HL-60/S4 treated with retinoic acid at 250 ng/mL for 4 days and 3 days (cell line): ENCODE data around the gene LUZP1.

ENCODE experiments used
- in situ Hi-C: fragments of 300-500 bp; cut with MboI; formaldehyde crosslinking; loops from 2 replicates; pipeline ENCODE4 v1.7.0; 2022; ENCODE audit warnings: low sequenced_read_pairs

Gene LUZP1

DNA sequence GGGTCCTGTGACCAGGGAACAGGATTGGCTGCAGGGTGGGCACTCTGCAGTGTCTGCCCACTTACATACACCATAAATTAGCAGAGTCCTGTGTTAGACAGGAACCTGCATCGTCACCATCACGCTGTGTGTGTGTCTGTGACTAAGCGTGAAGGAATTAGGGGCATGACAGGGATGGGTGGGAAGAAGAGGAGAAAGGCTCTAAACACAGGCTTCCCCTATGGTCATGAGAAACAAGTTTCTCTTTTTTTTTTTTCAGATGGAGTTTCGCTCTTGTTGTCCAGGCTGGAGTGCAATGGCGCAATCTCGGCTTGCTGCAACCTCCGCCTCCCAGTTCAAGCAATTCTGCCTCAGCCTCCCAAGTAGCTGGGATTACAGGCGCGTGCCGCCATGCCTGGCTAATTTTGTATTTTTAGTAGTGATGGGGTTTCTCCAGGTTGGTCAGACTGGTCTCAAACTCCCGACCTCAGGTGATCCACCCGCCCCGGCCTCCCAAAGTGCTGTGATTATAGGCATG, 20.3 kb upstream of the LUZP1 start:
- in situ Hi-C loops, result loop anchor here (5.0 kb wide), 1 partner anchor 212 kb away; no protein-coding TSS in a partner anchor

DNA sequence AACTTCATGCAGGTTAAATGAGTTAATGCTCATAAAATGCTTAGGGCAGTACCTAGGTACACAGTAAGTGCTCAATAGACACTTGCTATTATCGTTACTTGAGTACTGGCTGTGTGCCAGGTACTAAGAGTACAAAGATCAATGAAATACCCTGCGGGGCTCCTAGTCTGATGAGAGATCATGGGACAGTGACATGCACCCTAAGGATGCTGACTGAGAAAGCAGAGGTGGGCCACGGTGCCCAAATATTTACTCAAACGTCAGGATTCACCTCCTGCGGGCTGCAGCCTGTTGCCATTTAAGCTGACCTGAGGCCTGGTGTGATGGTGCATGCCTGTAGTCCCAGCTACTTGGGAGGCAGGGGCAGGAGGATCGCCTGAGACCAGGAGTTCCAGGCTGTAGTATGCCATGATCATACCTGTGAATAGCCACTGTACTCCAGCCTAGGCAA, 19.8 kb upstream of the LUZP1 start:
- in situ Hi-C loops, result loop anchor here (5.0 kb wide), 1 partner anchor 211 kb away; no protein-coding TSS in a partner anchor

DNA sequence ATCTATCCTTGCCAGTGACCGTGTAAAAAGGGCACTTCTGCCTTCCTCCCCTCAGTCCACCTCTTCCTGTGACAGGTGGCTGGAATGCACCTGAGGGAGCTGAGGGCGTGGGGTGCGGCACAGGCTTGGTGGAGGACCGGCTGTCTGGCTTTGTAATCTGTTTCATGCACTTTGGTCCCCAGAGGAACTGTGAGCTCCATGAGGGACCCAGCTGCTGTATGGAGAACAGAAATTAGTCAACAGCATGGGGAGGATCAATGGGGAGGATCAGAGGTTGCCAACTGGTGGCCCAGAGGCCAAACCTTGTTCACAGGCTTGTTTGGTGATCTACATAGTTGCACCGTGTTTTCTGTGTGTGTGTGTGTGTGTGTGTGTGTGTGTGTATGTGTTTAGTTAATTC, 19.0 kb upstream of the LUZP1 start:
- in situ Hi-C loops, result loop anchor here (5.0 kb wide), 1 partner anchor 210 kb away; no protein-coding TSS in a partner anchor

DNA sequence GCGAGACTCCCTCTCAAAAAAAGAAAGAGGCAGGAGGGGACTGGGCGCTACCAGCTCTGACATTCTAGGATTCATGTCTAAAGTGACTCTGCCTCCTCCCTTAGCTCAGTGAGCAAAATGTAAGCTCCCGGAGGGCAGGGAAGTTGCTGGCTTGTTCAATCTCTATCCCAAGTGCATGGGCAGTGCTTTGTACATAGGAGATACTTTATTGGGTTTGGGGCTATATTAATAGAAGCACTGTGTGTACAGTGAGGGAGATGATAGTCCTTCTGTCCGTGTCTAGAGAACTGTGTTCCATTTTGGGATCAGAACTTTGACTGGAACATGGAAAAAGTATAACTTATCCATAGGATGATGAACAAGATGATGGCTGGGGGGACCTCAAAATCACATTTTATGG, 16.7 kb upstream of the LUZP1 start:
- in situ Hi-C loops, result loop anchor here (5.0 kb wide), 1 partner anchor 208 kb away; no protein-coding TSS in a partner anchor

DNA sequence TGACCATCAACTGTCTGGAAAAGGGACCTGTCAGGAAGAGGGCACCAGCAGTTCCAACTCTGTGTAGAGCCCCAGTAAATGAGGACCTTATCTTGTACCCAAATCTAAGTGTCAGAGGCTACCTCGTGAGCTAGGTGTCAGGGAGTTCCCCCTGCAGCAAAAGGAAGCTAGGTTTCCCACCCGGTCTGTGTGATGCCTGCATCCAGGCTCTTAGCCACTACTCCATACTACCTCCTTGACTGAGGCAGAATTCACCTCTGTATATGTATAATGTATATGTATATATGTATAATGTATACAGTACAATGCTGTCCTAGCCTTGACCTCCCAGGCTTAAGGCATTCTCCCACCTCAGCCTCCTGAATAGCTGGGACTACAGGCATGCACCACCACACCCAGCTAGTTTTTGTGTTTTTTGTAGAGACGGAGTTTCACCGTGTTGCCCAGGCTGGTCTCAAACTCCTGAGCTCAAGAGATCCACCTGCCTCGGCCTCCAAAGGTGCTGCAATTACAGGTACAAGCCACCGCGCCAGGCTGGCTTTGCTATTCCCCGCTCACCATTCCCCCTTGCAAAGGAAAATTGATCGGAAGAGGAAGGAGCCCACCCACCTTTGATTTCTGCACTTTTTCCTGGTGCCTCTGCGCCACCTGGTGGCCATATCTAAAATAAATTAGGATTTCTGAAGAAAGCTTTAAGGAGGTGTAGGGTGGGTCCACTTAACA, 15.7 kb upstream of the LUZP1 start:
- in situ Hi-C loops, result loop anchor here (5.0 kb wide), 1 partner anchor 87 kb away; no protein-coding TSS in a partner anchor

DNA sequence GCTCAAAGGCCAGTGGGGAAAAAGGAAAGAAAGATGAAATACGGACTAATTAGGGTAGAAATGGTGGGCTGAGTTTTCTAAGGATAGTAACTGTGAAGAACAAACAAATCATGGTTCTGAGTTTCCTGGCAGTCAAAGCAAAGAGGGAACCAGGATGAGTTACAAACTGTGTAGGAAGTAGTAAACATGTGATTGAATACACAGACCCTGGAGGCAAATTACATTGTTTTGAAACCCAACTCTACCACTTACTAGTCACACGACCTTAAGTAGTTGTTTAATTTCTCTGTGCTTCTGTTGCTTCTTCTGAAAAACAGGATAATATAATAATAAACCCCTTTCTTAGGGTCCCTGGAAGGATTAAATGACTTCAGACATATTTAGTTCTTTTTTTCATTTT, 11.2 kb upstream of the LUZP1 start:
- in situ Hi-C loops, result loop anchor here (5.0 kb wide), 1 partner anchor 83 kb away; no protein-coding TSS in a partner anchor

DNA sequence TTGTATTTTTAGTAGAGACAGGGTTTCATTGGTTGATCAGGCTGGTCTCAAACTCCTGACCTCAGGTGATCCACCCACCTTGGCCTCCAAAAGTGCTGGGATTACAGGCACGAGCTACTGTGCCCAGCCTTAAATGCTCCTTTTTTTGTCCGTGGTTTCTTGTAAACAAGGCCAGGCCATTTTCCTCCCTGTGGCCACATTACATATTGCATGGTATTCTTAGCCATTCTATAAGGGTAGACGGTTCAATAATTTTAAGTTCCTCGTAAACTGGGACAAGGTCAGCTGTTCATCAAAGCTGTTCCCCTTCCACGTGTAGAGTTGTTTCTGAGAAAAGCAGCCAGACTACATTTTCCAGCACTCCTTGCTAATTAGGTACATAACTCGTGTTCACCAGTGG, 10.3 kb upstream of the LUZP1 start:
- in situ Hi-C loops, result no loop called here

DNA sequence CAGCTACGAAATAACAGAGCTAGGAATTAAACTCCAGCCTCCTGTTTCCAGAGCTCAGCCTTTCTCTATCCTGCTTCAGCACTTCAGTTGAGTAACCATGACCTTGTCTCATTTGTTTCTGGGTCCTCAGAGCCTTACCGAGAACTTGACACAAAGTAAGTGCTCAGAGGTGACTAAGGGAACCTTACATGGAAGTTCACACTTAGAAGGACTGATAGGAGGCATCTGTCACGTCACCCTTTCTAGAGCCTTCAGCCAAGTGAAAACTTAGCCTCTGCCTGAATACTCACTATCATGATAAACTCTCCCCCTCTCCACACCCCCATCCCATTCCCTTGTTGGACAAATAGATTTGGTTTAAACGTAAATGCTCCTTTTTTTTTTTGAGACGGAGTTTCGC, 9.8 kb upstream of the LUZP1 start:
- in situ Hi-C loops, result no loop called here

DNA sequence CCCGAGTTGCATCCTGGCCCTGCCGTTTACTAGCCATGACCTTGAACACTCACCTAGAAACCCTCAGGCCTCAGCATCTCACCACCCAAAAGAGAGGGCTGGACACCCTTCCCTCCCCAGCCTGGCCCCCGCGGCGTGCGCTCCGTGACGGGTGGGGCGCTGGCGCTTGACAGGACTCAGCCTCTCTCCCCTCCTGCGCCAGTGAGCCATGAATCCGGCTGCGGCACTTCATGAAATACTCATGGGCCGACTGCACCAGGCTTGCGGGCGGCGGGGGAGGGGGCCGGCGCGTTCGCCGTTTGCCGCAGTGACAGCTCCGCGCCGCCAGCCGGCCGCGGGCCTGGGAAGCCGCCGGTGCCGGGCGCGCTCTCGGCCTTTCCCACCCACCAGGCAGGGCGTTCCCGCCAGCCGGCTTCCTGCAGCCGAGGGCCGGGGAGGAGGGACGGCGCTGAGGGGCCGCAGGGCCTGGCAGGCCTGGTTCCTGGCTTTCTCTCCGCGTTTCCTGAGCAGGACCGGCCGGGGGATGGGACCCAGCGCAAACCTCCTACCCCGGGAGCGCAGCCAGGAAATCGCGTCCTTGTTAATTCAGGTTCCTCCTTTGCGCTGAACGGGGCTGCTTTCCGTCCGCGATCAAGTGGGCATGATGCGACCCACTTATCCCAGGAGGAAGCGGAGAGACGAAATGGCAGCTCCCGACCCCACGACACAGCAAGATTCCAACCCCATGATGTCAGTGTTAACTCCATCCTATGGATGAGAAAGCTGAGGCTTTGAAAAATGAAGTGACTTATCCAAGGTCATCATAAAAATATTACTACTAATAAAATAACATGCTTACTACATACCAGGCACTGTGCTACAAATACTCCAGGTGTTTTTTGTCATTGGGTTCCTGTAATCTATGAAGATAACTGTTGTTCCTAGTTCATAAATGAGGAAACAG, 9.1 kb upstream of the LUZP1 start:
- in situ Hi-C loops, result no loop called here

DNA sequence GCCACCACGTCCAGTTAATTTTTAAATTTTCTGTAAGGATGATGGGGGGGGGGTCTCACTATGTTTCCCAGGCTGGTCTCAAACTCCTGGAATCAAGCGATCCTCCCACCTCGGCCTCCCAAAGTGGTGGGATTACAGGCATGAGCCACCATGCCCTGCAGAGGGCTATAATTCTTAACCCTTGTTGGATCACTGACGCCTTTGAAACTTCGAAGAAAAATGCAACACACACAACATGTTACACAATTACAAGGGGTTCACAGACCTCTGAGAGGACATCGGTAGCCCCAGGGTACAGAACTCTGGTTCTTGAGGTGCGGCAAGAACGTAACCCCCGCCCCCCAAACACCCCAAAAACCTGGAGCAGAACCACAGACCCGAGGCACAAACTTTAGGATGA, 8.4 kb upstream of the LUZP1 start:
- in situ Hi-C loops, result no loop called here

DNA sequence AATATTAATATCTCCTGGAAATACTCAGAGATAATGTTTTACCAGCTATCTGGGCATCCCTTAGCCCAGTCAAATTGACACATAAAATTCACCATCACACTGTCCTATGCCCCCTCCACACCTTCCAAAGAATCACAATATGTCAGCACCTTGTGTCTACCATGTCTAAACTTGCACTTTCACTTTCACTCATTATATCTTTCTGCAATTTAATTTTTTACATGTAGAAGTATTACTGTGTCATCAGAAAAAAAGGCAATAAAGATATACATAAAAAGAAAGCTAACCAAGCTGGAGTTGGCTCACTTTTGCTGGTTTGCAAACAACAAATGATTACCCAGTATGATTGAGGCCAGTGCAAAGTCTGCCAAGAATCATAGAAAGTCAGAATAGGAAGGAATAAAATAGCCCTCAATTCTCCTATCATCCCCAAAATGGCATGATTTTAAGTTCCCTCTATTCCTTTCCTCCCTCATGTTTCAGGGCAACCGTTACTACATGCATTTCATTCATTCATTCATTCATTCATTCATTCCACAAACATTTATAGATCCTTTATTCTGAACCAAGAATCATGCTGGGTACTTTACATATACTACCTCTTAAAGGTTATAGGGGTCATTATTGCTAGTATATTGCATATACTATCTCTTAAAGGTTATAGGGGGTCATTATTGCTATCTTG, 5.9 kb upstream of the LUZP1 start:
- in situ Hi-C loops, result no loop called here

DNA sequence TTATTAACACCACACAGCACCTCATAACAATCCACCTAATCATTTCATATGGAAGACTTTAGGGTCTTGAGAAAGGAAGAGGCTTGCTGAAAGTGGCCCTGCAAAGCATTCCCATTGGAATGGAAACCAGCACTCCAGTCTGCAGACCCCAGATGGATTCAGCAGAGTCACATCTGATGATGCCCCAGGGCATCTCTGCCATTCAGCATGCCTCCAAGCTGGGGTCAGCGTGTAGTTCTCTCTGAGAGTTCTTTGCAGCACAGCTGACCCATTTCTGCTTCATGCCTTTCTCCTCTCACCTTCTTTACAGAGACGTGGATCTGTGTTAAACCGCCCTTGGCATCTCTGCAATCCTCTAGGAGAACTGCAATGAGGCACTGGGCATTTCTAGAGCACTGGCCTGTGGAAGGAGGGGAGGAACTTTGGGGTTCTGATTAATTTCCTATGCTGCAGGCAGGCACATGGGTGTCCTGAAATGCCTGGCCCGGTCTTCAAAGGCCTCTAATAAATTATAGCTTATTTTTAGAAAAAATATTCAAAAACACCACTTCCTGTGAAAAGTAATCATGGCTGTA, 2.6 kb upstream of the LUZP1 start:
- in situ Hi-C loops, result no loop called here

DNA sequence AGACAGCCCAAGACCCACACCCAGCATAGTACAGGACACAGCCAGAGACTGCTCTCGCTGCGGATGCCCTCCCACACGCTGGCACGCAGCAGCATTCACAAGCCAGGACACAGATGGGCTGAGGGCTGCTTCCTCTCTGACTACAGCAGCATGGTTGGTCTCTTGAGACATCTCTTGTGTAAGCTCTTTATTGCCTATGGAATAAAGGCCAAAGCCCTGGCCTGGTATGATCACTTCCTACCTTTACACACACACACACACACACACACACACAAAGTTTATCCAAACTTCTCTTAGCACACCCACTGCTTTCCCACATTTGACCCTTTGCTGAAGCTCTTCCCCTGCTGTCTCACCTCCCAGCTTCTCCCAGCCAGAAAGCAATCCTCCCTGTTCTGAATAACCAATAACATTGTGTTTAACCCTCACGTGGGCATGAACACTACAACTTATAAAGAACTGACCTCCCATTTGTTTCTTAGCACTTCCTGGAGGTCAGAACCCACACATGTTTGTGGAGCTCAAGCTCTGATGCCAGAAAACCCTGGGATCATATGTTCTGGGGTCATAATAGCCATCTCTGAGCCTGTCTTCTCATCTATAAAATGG, 1.2 kb upstream of the LUZP1 start:
- in situ Hi-C loops, result no loop called here

DNA sequence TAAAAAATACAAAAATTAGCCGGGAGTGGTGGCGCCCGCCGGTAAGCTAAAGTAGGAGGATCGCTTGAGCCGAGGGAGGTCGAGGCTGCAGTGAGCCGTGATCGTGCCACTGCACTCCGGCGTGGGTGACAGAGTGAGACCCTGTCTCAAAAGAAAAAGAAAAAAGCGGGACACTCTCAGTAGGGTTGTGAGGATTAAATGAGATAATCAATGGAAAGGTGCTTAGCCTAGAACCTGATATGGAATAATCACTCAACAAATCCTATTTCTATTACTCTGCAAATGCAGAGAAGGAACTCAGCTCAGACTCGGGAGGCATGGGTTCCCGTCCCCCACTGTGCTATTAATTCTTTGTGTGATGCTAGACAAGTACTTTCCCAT, 529 bp upstream of the LUZP1 start:
- in situ Hi-C loops, result no loop called here

DNA sequence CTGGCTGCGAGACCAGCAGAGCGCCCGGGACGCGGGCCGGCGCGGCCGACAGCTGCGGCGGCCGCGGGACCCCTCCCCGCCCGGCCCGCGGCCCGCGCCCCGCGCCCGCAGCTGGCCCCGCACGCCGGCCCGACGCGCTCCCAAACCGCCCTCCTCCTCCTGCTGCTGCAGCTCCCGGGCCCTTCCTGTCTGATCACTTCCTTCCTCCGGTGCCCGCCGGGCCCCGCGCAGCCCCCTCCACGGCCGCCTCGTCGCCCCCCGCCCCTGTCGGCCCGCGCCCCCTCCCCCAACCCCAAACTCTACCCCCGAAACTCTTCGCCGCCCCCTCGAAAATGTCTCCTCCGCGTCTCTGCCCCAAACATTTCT, 594 bp downstream of the LUZP1 start:
- in situ Hi-C loops, result no loop called here

DNA sequence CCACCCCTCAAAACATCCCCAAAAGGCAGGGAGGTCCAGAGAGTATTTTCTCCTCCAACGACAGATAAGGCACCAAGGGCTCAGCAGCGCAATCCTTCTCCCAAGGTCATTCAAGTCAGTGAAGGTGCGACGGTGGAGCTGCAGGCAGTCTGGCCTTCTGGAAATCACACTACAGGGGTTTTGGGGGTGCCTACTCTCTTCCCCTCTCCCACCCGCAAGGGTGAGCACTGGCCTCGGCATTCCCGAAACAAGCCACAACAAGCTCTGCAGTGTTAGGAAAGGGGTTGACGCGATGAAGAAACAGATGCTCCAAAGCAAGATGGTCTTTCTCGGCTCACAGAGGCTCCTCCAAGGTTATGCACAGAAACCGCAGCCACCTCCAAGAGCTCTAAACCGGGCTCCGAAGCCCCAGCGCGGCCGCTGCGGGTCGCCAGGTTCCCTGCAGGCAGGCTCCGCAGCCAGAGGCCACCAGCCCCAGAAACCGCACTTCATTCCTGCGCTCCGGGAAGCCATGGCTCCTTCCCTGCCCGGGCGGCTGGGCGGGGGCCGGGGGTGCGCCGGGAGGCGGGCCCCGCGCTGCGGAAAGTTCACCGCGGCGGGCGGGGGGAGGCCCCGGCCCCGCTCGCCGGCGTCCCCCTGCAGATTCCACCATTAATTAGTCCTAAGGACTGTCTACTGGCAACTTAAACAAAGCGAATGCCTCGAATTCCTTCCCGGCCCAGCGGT, 1.1 kb downstream of the LUZP1 start:
- in situ Hi-C loops, result no loop called here

DNA sequence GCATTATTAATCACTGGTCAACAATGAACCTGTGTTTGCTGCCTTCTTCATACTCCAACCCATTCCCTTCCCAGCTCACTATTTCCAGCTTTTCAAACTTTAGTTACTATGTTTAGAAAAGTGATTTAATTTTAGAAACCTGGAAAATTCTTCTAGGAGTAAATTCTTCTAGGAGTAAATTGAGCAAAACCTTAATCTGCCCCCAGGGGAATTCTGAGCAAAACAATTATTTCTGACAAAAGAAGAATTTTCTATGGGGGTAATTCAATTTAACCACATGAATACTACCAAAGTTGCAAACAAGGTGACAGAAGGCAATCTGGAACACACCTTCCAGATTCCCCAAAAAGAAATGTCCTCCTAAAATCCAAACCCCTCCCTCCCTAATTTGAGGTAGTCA, 1.8 kb downstream of the LUZP1 start:
- in situ Hi-C loops, result no loop called here

DNA sequence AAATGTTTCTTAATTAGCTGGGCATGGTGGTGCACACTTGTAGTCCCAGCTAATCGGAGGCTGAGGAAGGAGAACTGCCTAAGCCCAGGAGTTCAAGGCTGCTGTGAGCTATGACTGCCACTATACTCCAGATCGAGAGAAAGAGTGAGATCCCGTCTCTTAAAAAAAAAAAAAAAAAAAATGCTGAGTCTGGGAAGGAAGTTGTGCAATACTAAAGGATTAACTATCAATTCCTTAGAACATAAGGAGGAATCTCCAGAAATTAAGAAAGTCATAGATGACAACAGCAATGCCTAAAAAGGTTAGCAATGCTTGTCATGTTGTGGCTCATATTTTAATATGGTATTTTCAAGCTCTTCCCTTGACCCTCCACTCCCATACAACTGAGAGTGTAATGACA, 5.3 kb downstream of the LUZP1 start:
- in situ Hi-C loops, result no loop called here
